ENCODE measurements around the gene PXYLP1.

Gene PXYLP1

DNA sequence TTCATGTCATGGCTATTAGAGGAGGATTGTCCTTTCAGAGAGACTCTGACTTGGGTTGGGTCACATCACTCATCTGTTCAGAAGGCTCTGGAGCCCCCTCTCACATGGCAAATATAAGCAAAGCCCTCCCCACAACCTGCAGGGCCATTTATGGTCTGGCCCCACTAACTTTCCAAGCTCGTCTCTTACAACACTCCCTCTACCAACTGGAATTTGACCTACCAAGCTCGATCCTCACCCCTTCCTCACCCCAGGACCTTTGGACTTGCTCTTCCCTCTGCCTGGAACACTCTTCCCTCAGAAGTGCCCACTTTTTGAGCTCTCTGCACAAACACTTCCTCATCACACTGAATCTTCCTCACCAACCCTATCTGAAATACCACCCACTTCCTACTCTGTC lies 14.2 kb upstream of the PXYLP1 start:
- DNase-seq (ENCODE audit: extremely low read depth, low read depth) = no peak
- TF ChIP-seq, protein P1, sequence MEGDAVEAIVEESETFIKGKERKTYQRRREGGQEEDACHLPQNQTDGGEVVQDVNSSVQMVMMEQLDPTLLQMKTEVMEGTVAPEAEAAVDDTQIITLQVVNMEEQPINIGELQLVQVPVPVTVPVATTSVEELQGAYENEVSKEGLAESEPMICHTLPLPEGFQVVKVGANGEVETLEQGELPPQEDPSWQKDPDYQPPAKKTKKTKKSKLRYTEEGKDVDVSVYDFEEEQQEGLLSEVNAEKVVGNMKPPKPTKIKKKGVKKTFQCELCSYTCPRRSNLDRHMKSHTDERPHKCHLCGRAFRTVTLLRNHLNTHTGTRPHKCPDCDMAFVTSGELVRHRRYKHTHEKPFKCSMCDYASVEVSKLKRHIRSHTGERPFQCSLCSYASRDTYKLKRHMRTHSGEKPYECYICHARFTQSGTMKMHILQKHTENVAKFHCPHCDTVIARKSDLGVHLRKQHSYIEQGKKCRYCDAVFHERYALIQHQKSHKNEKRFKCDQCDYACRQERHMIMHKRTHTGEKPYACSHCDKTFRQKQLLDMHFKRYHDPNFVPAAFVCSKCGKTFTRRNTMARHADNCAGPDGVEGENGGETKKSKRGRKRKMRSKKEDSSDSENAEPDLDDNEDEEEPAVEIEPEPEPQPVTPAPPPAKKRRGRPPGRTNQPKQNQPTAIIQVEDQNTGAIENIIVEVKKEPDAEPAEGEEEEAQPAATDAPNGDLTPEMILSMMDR (IDR thresholded peaks at IDR 0.05; ENCODE audit: low read depth, low read length) = no peak

DNA sequence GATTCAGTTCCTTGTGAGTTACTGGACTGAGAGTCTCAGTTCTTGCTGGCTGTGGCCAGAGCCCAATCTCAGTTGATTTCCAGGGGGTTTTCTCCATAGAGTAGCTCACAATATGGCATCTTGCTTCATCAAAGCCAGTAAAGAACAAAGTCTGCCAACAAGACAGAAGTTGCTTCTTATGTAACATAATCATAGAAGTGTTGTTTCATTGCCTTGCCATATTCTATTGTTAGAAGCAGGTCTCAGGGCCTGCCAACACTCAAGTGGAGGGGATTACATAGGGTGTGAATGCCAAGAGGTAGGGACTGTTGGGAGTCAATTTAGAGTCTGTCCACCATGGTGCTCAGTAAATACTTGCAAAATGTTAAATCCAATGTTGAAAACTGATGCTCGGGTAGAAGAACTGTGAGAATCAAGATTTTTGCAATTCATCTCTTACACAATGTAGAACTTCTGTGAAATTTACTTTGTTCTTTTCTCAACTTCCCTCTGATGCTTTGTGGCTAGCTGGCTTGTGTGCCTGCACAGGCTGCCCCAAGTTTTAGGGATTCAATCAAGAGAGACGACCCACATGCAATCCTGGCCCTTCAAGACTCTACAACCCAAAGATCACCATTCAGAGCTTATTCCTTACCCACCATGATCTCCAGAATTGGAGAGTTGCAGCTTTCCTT lies 13.3 kb upstream of the PXYLP1 start:
- TF ChIP-seq, protein P1 (IDR thresholded peaks at IDR 0.05; ENCODE audit: low read depth, low read length) = no peak
- no peak for DNase-seq (ENCODE audit: extremely low read depth, low read depth)

DNA sequence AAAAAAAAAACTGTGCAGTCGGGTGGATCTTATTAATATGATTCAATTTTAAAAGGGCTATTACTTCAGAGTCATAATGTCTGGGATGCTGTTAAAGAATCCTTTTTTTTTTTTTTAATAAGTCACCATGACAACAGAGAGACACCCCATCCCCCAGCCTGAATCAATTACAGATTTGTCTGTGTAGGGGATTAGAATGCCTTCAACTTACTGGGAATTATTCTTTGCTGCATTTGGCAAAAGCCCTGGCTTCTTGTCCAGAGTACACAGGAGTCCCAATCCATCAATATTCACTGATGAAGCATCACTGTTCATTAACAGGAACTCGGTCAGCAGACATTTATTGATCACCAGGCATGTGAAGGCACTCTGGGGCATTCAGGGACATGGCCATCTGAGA lies 12.7 kb upstream of the PXYLP1 start:
- TF ChIP-seq, protein P1 (IDR thresholded peaks at IDR 0.05; ENCODE audit: low read depth, low read length) = no peak
- no peak for DNase-seq (ENCODE audit: extremely low read depth, low read depth)

DNA sequence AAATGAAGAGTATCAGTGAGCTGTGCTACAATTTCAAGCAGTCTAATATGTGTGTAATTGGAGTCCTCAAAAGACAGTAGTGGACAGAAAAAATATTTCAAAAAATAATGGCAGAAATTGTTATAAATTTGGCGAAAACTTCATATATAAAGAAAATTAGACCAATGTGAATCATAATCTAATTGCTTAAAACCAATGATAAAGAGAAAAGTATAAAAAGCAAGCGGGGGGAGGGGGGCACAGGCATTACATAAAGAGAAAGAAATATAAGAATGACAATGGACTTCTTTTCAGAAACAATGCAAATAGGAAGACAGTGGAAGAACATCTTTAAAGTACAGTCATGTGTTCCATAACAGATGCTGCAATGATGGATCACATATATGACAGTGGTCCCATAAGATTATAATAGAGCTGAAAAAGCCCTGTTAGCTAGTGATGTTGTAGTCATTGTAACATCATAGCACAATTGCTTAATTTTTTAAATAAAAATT lies 7.9 kb upstream of the PXYLP1 start:
- DNase-seq (ENCODE audit: extremely low read depth, low read depth) = no peak
- TF ChIP-seq, protein P1 (IDR thresholded peaks at IDR 0.05; ENCODE audit: low read depth, low read length) = no peak

DNA sequence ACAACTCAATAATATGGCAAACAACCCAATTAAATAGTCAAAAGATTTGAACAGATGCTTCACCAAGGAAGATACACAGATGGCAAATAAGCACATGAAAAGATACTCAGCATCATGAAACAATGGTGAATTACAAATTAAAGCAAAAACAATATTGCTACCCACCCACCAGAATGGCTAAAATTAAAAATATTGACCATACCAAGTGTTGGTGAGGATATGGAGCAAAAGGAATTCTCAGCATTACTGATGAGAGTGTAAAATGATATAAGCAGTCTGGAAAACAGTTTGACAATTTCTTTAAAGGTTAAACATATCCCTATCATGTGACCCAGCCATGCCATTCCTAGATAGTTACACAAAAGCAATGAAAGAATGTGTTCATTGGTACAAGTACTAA lies 5.7 kb upstream of the PXYLP1 start:
- TF ChIP-seq, protein P1 (IDR thresholded peaks at IDR 0.05; ENCODE audit: low read depth, low read length) = no peak
- no peak for DNase-seq (ENCODE audit: extremely low read depth, low read depth)

DNA sequence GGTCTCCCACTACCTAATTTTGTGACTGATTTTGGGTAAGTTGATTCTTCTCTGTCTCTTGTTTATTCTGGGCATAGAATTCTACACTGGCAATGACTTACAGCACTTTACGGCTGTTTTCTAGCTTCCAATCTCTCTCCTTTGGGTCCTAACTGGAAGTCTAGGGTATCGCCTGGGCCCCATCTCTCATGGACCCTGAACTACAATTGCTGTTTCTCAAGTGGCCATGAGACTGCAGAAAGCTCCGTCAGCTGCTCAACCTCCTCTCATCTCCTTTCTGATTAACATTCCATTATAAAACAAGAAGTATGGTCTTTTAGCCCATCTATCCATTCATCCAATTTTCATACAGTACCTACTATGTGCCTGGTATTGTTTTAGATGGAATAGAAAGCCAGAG lies 4.4 kb upstream of the PXYLP1 start:
- no peak for DNase-seq (ENCODE audit: extremely low read depth, low read depth)
- TF ChIP-seq, protein P1 (IDR thresholded peaks at IDR 0.05; ENCODE audit: low read depth, low read length) = no peak

DNA sequence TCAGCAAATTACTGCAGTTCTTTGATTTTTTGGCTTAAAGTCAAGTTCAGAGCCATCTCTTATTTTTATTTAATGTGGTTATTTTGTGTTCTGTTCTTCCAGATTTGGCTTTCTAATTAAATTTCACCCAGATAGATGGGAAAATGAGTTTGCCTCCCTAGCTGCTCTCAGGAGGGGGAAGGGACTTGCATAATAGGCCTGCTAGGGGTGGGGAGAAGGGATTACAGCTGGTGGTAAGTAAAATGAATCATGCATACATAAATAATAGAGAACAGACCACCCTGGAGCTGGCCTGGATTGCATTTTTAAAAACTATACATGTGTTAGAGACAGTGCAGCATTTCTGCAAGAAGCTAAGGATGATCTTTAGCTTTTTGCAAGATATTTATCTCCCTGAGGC lies 3.9 kb upstream of the PXYLP1 start:
- TF ChIP-seq, protein P1 (IDR thresholded peaks at IDR 0.05; ENCODE audit: low read depth, low read length) = no peak
- peak; percentile 28 for DNase-seq (ENCODE audit: extremely low read depth, low read depth)
